ENCODE results near the gene SYNM. TPM values are rescaled to one million over a fixed set of nuclear protein-coding genes. Genes with fewer than 3 reads are reported as not detected.
A peak's percentile ranks its signal among the peaks of the same experiment; 100 is the strongest.

Gene SYNM
- total RNA-seq, 2 experiments from 2014 or later: 0.11 TPM

- intact Hi-C loops (cut with DNase I, micrococcal nuclease): no loop called here
- POLR2A ChIA-PET: no interaction called here
- TF ChIP-seq CTCF (IDR thresholded peaks at IDR 0.05): no peak
- DNase-seq (peak in 8 of 14 experiments; percentile 5 to 63 (median 36)), ATAC-seq (ENCODE audit: poor library complexity) (no peak)
- peaks cover 11% of the 10 kb centered on the region for H3K4me1 Mint-ChIP-seq (ENCODE audit: low read depth)
- H3K27ac ChIP-seq (ENCODE audit: low read depth in 1 of 2, low read length in 2 of 2): no peak overlapping the region
- no peak overlapping the region for H3K27ac Mint-ChIP-seq
- peaks cover 43% of the 10 kb centered on the region for H3K27me3 Mint-ChIP-seq
- peak overlapping the region; percentile 45 for H3K4me3 Mint-ChIP-seq
- H3K36me3 ChIP-seq (ENCODE audit: insufficient read depth, low read length): no peaks in the 10 kb centered on the region
- H3K4me3 ChIP-seq (ENCODE audit: low read length): peak overlapping the region; percentile 29
- no peaks in the 10 kb centered on the region for H3K9me3 ChIP-seq (ENCODE audit: control insufficient read depth in 1 of 2, insufficient read depth in 1 of 2, low read length in 2 of 2)
- H3K27me3 ChIP-seq (ENCODE audit: control insufficient read depth in 1 of 2, insufficient read depth in 2 of 2, low read length in 2 of 2): peaks cover 15 to 46% of the 10 kb centered on the region in 2 experiments
- H3K9me3 Mint-ChIP-seq: no peaks in the 10 kb centered on the region
- no peaks in the 10 kb centered on the region for H3K36me3 Mint-ChIP-seq (ENCODE audit: low read depth)
- peaks cover 14% of the 10 kb centered on the region for H3K4me1 ChIP-seq (ENCODE audit: insufficient read depth, low read length)
- CTCF ChIA-PET: no interaction called here
Observed at GRCh38 chr15:99105514-99106341, 848 bp downstream of the SYNM start.

- peaks cover 15 to 40% of the 10 kb centered on the region in 2 experiments for H3K27me3 ChIP-seq (ENCODE audit: control insufficient read depth in 1 of 2, insufficient read depth in 2 of 2, low read length in 2 of 2)
- peak overlapping the region; percentile 45 for H3K4me3 Mint-ChIP-seq
- CTCF ChIA-PET: no interaction called here
- H3K27me3 Mint-ChIP-seq: peaks cover 40% of the 10 kb centered on the region
- no peaks in the 10 kb centered on the region for H3K9me3 ChIP-seq (ENCODE audit: control insufficient read depth in 1 of 2, insufficient read depth in 1 of 2, low read length in 2 of 2)
- no peak for TF ChIP-seq CTCF (IDR thresholded peaks at IDR 0.05)
- no peaks in the 10 kb centered on the region for H3K36me3 Mint-ChIP-seq (ENCODE audit: low read depth)
- H3K9me3 Mint-ChIP-seq: no peaks in the 10 kb centered on the region
- no peak overlapping the region for H3K27ac Mint-ChIP-seq
- H3K4me1 ChIP-seq (ENCODE audit: insufficient read depth, low read length): peaks cover 14% of the 10 kb centered on the region
- no peaks in the 10 kb centered on the region for H3K36me3 ChIP-seq (ENCODE audit: insufficient read depth, low read length)
- H3K4me1 Mint-ChIP-seq (ENCODE audit: low read depth): peaks cover 11% of the 10 kb centered on the region
- H3K4me3 ChIP-seq (ENCODE audit: low read length): peak overlapping the region; percentile 29
- no peak overlapping the region for H3K27ac ChIP-seq (ENCODE audit: low read depth in 1 of 2, low read length in 2 of 2)
- POLR2A ChIA-PET: no interaction called here
- intact Hi-C loops (cut with DNase I, micrococcal nuclease): no loop called here
- peak; percentile 39 for ATAC-seq (ENCODE audit: poor library complexity)
- peak in 5 of 14 experiments; percentile 13 to 67 (median 56) for DNase-seq
Observed at GRCh38 chr15:99106417-99107220, 1.7 kb downstream of the SYNM start.

- POLR2A ChIA-PET: no interaction called here
- DNase-seq (no peak), ATAC-seq (ENCODE audit: poor library complexity) (no peak)
- no peak overlapping the region for H3K27ac Mint-ChIP-seq
- no peaks in the 10 kb centered on the region for H3K9me3 Mint-ChIP-seq
- H3K4me3 Mint-ChIP-seq: no peak overlapping the region
- H3K4me3 ChIP-seq (ENCODE audit: low read length): no peak overlapping the region
- H3K27ac ChIP-seq (ENCODE audit: low read depth in 1 of 2, low read length in 2 of 2): no peak overlapping the region
- CTCF ChIA-PET: no interaction called here
- no peaks in the 10 kb centered on the region for H3K9me3 ChIP-seq (ENCODE audit: control insufficient read depth in 1 of 2, insufficient read depth in 1 of 2, low read length in 2 of 2)
- peaks cover 0 to 23% of the 10 kb centered on the region in 2 experiments for H3K27me3 ChIP-seq (ENCODE audit: control insufficient read depth in 1 of 2, insufficient read depth in 2 of 2, low read length in 2 of 2)
- intact Hi-C loops (cut with DNase I, micrococcal nuclease): no loop called here
- H3K4me1 ChIP-seq (ENCODE audit: insufficient read depth, low read length): peaks cover 14% of the 10 kb centered on the region
- peaks cover 7% of the 10 kb centered on the region for H3K4me1 Mint-ChIP-seq (ENCODE audit: low read depth)
- H3K27me3 Mint-ChIP-seq: peaks cover 18% of the 10 kb centered on the region
- H3K36me3 Mint-ChIP-seq (ENCODE audit: low read depth): no peaks in the 10 kb centered on the region
- no peaks in the 10 kb centered on the region for H3K36me3 ChIP-seq (ENCODE audit: insufficient read depth, low read length)
- no peak for TF ChIP-seq CTCF (IDR thresholded peaks at IDR 0.05)
Observed at GRCh38 chr15:99108993-99109392, 4.1 kb downstream of the SYNM start.
